Mesangial cell (primary cell): Measurements from ENCODE around the gene CGB8. TPM values are rescaled to one million over a fixed set of nuclear protein-coding genes. Genes with fewer than 3 reads are reported as not detected.

Experiments used
- total RNA-seq: library from RNA; depleted of rRNA; stranded (reverse); fragments of >200 nt; gene quantifications from 2 replicates; pipeline ENCODE4 v1.2.3, GENCODE V29; 2015

The CGB8 gene
- total RNA-seq = 0.25 and 8.0 TPM in 2 replicates

GRCh38 chr19:49049011-49049410 is at the start of gene CGB8:
Gene CGB8, minus strand, starts transcription at chr19:49049111. Its CDS starts 372 bp downstream, at chr19:49048739.

GRCh38 chr19:49085020-49085867 is 36.3 kb upstream of the CGB8 start, which contains the start of gene SNRNP70:
Gene SNRNP70, plus strand, starts transcription at chr19:49085451. Its CDS starts 964 bp downstream, at chr19:49086415.

GRCh38 chr19:49064768-49065611 is 16.1 kb upstream of the CGB8 start, which contains the start of gene NTF4:
Gene NTF4, minus strand, starts transcription at chr19:49064818. Its CDS starts 2,821 bp downstream, at chr19:49061997.

GRCh38 chr19:49057636-49058234 is 8.8 kb upstream of the CGB8 start, which contains the start of gene CGB7:
Gene CGB7, minus strand, starts transcription at chr19:49057749. Its CDS starts 2,374 bp downstream, at chr19:49055375.

GRCh38 chr19:49043548-49043947 is 5.4 kb downstream of the CGB8 start, which contains the start of gene CGB5:
Gene CGB5, plus strand, starts transcription at chr19:49043848. Its CDS starts 362 bp downstream, at chr19:49044210.

GRCh38 chr19:49036815-49037214 is 12.1 kb downstream of the CGB8 start, which contains the start of gene CGB1:
Gene CGB1, minus strand, starts transcription at chr19:49036895. Its CDS starts 184 bp downstream, at chr19:49036711.

GRCh38 chr19:49031642-49032301 is 17.1 kb downstream of the CGB8 start, which contains the start of gene CGB2:
Gene CGB2, plus strand, starts transcription at chr19:49031890. Its CDS starts 206 bp downstream, at chr19:49032096.

GRCh38 chr19:49024233-49024632 is 24.7 kb downstream of the CGB8 start, which contains the start of gene CGB3:
Gene CGB3, minus strand, starts transcription at chr19:49024333. Its CDS starts 362 bp downstream, at chr19:49023971.

GRCh38 chr19:49017041-49017665 is 31.8 kb downstream of the CGB8 start, which contains the start of gene LHB:
Gene LHB, minus strand, starts transcription at chr19:49017091. Its CDS starts 10 bp downstream, at chr19:49017081.

Other genes starting within 250 kb of the CGB8 start
- 69.8 and 75.0 TPM in 2 replicates for gene BCAT2, start 238.1 kb downstream of the CGB8 start, total RNA-seq
- gene HSD17B14, start 212.6 kb downstream of the CGB8 start, total RNA-seq = 2.0 and 24.1 TPM in 2 replicates
- 2.8 and 12.4 TPM in 2 replicates for gene PLEKHA4, start 180.5 kb downstream of the CGB8 start, total RNA-seq
- gene PPP1R15A, start 176.7 kb downstream of the CGB8 start, total RNA-seq = 22.8 and 32.2 TPM in 2 replicates
- gene TULP2, start 150.4 kb downstream of the CGB8 start, total RNA-seq = not detected in 2 replicates
- 196 and 317 TPM in 2 replicates for gene NUCB1, start 148.8 kb downstream of the CGB8 start, total RNA-seq
- gene DHDH, start 115.4 kb downstream of the CGB8 start, total RNA-seq = 0.33 TPM in 1 of 2 replicates, not detected in the other
- 129 and 173 TPM in 2 replicates for gene BAX, start 94.2 kb downstream of the CGB8 start, total RNA-seq
- 1,218 and 2,784 TPM in 2 replicates for gene FTL, start 83.8 kb downstream of the CGB8 start, total RNA-seq
- gene GYS1, start 55.8 kb downstream of the CGB8 start, total RNA-seq = 34.2 and 47.6 TPM in 2 replicates
- gene RUVBL2, start 55.2 kb downstream of the CGB8 start, total RNA-seq = 137 and 324 TPM in 2 replicates
- 0.49 and 0.76 TPM in 2 replicates for gene LHB, start 32.0 kb downstream of the CGB8 start, total RNA-seq
- gene CGB3, start 24.8 kb downstream of the CGB8 start, total RNA-seq = 0.33 TPM in 1 of 2 replicates, not detected in the other
- gene CGB2, start 17.2 kb downstream of the CGB8 start, total RNA-seq = 3.9 TPM in 1 of 2 replicates, not detected in the other
- 3.7 TPM in 1 of 2 replicates, not detected in the other for gene CGB1, start 12.2 kb downstream of the CGB8 start, total RNA-seq
- gene CGB5, start 5.3 kb downstream of the CGB8 start, total RNA-seq = 0.38 and 2.1 TPM in 2 replicates
- 3.4 and 3.6 TPM in 2 replicates for gene CGB7, start 8.6 kb upstream of the CGB8 start, total RNA-seq
- 0.25 TPM in 1 of 2 replicates, not detected in the other for gene NTF4, start 15.7 kb upstream of the CGB8 start, total RNA-seq
- gene KCNA7, start 23.6 kb upstream of the CGB8 start, total RNA-seq = not detected in 2 replicates
- gene SNRNP70, start 36.3 kb upstream of the CGB8 start, total RNA-seq = 155 and 218 TPM in 2 replicates
- gene LIN7B, start 65.3 kb upstream of the CGB8 start, total RNA-seq = 6.4 and 8.9 TPM in 2 replicates
- gene C19orf73, start 70.0 kb upstream of the CGB8 start, total RNA-seq = 3.7 and 6.0 TPM in 2 replicates
- 2.4 and 2.7 TPM in 2 replicates for gene PPFIA3, start 70.4 kb upstream of the CGB8 start, total RNA-seq
- gene HRC, start 106.3 kb upstream of the CGB8 start, total RNA-seq = not detected in 2 replicates
- 7.7 and 13.8 TPM in 2 replicates for gene TRPM4, start 108.7 kb upstream of the CGB8 start, total RNA-seq